B cell (primary cell): Measurements from ENCODE around the gene TSPAN18. TPM values are rescaled to one million over a fixed set of nuclear protein-coding genes. Genes with fewer than 3 reads are reported as not detected.
A peak's percentile ranks its signal among the peaks of the same experiment; 100 is the strongest.

Experiments
- ATAC-seq: fragments of 200-7000 bp; cut with Tn5 transposase; one replicate; pipeline ENCODE4 v1.10.0; 2021; ENCODE audit warnings: low read depth, mild to moderate bottlenecking, moderate number of reproducible peaks, moderate library complexity
- CTCF ChIA-PET: fragments of 350-600 bp; sonication (Branson Sonifier 250); formaldehyde crosslinking; loops from one replicate; lab custom pipeline; 2021; ENCODE audit warnings: antibody characterized with exemption, inconsistent platforms; lab: Charles Lee
- POLR2A ChIA-PET: fragments of 350-600 bp; sonication (Branson Sonifier 250); formaldehyde crosslinking; loops from one replicate; lab custom pipeline; 2021; ENCODE audit warnings: antibody characterized with exemption; lab: Charles Lee
- DNase-seq: peaks from one replicate; pipeline ENCODE4 v3.0.0; 2013
- H2AFZ ChIP-seq: 2 replicates; pipeline ENCODE4 v1.6.1; 2012; ENCODE audit warnings: mild to moderate bottlenecking, low read depth, low read length; ENCODE audit not compliant: insufficient read depth, poor library complexity, severe bottlenecking
- H3K27ac ChIP-seq, 2 donors: 1 replicate in 1 of 2; 2 replicates in 1 of 2; pipeline ENCODE4 v1.5.1; 2012 to 2013; ENCODE audit warnings: low read length in 2 of 2, mild to moderate bottlenecking in 2 of 2, moderate library complexity in 1 of 2
- H3K27me3 ChIP-seq, 4 experiments: fragments of 200-600 bp in 1 of 4; sonication (generic) in 1 of 4; replicated peaks in 1 of 4; 1 replicate in 2 of 4; 2 replicates in 2 of 4; pipeline versions ENCODE4 v1.6.1 to v1.7.0; 2013 to 2016; ENCODE audit warnings: low read length in 3 of 4, mild to moderate bottlenecking in 2 of 4, mixed read lengths in 1 of 4, moderate library complexity in 1 of 4; ENCODE audit not compliant: insufficient read depth in 4 of 4, control insufficient read depth in 3 of 4; ENCODE audit errors: control extremely low read depth in 1 of 4
- H3K36me3 ChIP-seq, 2 experiments: replicated peaks in 1 of 2; 1 replicate in 1 of 2; 2 replicates in 1 of 2; pipeline versions ENCODE4 v1.6.1 to v1.7.1; 2013; ENCODE audit warnings: low read length in 1 of 2; ENCODE audit not compliant: insufficient read depth in 2 of 2, control insufficient read depth in 1 of 2; ENCODE audit errors: control extremely low read depth in 1 of 2, extremely low read depth in 1 of 2
- H3K4me1 ChIP-seq, 2 donors: fragments of 200-600 bp in 1 of 2; sonication (generic) in 1 of 2; 1 replicate in 1 of 2; 2 replicates in 1 of 2; pipeline versions ENCODE4 v1.5.1 to v1.6.1; 2013 to 2017; ENCODE audit warnings: low read length in 2 of 2; ENCODE audit not compliant: control insufficient read depth in 2 of 2, insufficient read depth in 2 of 2
- H3K4me2 ChIP-seq: replicated peaks from 2 replicates; pipeline ENCODE3; 2012; ENCODE audit warnings: mild to moderate bottlenecking, low read depth, low read length; ENCODE audit not compliant: poor library complexity, severe bottlenecking
- H3K4me3 ChIP-seq, 5 experiments: fragments of 200-600 bp in 1 of 5; sonication (generic) in 1 of 5; 1 replicate in 3 of 5; 2 replicates in 2 of 5; pipeline versions ENCODE4 v1.5.1 to v1.7.0; 2011 to 2016; ENCODE audit warnings: low read length in 4 of 5, mild to moderate bottlenecking in 4 of 5, low read depth in 2 of 5, control low read depth in 1 of 5, moderate library complexity in 1 of 5; ENCODE audit not compliant: insufficient read depth in 1 of 5; ENCODE audit errors: control extremely low read depth in 1 of 5, extremely low read depth in 1 of 5
- H3K79me2 ChIP-seq: fragments of 200-600 bp; sonication (generic); one replicate; pipeline ENCODE4 v1.6.0; 2016; ENCODE audit warnings: low read length; ENCODE audit not compliant: control insufficient read depth, insufficient read depth
- H3K9ac ChIP-seq: fragments of 200-600 bp; sonication (generic); 2 replicates; pipeline ENCODE4 v1.6.1; 2017; ENCODE audit warnings: mild to moderate bottlenecking, low read length, moderate library complexity
- H3K9me3 ChIP-seq, 3 donors: one replicate each; pipeline versions ENCODE4 v1.6.1 to v1.7.1; 2013; ENCODE audit warnings: low read length in 2 of 3; ENCODE audit not compliant: control insufficient read depth in 2 of 3, insufficient read depth in 1 of 3; ENCODE audit errors: control extremely low read depth in 1 of 3
- H4K20me1 ChIP-seq: 2 replicates; pipeline ENCODE4 v1.6.0; 2012; ENCODE audit warnings: mild to moderate bottlenecking, low read length; ENCODE audit not compliant: insufficient read depth, control insufficient read depth, poor library complexity, severe bottlenecking
- H3K27ac Mint-ChIP-seq: one replicate; pipeline ENCODE4 v1.8.0; 2021; ENCODE audit warnings: mixed read lengths
- H3K27me3 Mint-ChIP-seq: one replicate; pipeline ENCODE4 v1.8.0; 2021; ENCODE audit warnings: mixed read lengths
- H3K4me1 Mint-ChIP-seq: one replicate; pipeline ENCODE4 v1.8.0; 2021; ENCODE audit warnings: mixed read lengths
- H3K4me3 Mint-ChIP-seq: one replicate; pipeline ENCODE4 v1.8.0; 2021; ENCODE audit warnings: mixed read lengths
- H3K9me3 Mint-ChIP-seq: one replicate; pipeline ENCODE4 v1.8.0; 2022; ENCODE audit warnings: mixed read lengths; ENCODE audit not compliant: insufficient read depth
- EZH2 ChIP-seq: IDR thresholded peaks from 2 replicates; pipeline ENCODE4 v1.6.1; 2012; ENCODE audit warnings: borderline replicate concordance, low read depth, mild to moderate bottlenecking, moderate library complexity, low read length; ENCODE audit not compliant: insufficient read depth, poor library complexity, severe bottlenecking
- WGBS: methylation state at CpG from one replicate; pipeline ENCODE4 v1.1.5; 2013; ENCODE audit warnings: missing lambda C conversion rate; ENCODE audit not compliant: insufficient coverage; 5-methylcytosine and 5-hydroxymethylcytosine counted together
- intact Hi-C: fragments of 100-400 bp; cut with micrococcal nuclease; formaldehyde crosslinking; loops from one replicate; pipeline ENCODE4 v1.10.0; 2022
- polyA plus RNA-seq: library from polyadenylated mRNA; depleted of rRNA; stranded (reverse); fragments of >200 nt; gene quantifications from 2 replicates; pipeline ENCODE4 v1.2.3, GENCODE V29; 2012
- total RNA-seq, 2 donors: library from RNA; stranded (reverse); fragments of 120-200 nt in 1 of 2; gene quantifications; 1 replicate in 1 of 2; 2 replicates in 1 of 2; pipeline versions ENCODE4 v1.2.3 to v1.2.4, GENCODE V29; 2013 to 2022
- TF ChIP-seq, protein P1 (sequence below): fragments of 200-600 bp; IDR thresholded peaks from one replicate; pipeline ENCODE4 v1.8.0; 2022; ENCODE audit warnings: antibody characterized with exemption, mild to moderate bottlenecking

TSPAN18 gene
- total and polyA plus RNA-seq, 2 donors (not counting 1 experiment from before 2014, with no cell fraction given) = 0.75 to 2.0 TPM

GRCh38 chr11:44942029-44942955, 215.5 kb downstream of the TSPAN18 start:
- peaks cover 84% of the 10 kb centered on the region for H3K4me1 Mint-ChIP-seq
- CTCF ChIA-PET = interaction anchor here (0.8 to 17.1 kb wide), 11 partner anchors 8 to 168 kb away, joined by 3 to 1701 read pairs (median 7); partner anchors contain the start of gene TP53I11
- intact Hi-C loops = loop anchor here (2.0 to 10.0 kb wide), 3 partner anchors 205 to 377 kb away; partner anchors contain the start of genes CD82 and PRDM11

More at GRCh38 chr11:44942029-44942955, 215.5 kb downstream of the TSPAN18 start:
- DNase-seq (no peak), ATAC-seq (no peak)
- H2AFZ ChIP-seq = no peak overlapping the region
- H3K36me3 ChIP-seq = peaks cover 0 to 24% of the 10 kb centered on the region in 2 experiments
- no peak for TF ChIP-seq EZH2
- TF ChIP-seq, protein P1, sequence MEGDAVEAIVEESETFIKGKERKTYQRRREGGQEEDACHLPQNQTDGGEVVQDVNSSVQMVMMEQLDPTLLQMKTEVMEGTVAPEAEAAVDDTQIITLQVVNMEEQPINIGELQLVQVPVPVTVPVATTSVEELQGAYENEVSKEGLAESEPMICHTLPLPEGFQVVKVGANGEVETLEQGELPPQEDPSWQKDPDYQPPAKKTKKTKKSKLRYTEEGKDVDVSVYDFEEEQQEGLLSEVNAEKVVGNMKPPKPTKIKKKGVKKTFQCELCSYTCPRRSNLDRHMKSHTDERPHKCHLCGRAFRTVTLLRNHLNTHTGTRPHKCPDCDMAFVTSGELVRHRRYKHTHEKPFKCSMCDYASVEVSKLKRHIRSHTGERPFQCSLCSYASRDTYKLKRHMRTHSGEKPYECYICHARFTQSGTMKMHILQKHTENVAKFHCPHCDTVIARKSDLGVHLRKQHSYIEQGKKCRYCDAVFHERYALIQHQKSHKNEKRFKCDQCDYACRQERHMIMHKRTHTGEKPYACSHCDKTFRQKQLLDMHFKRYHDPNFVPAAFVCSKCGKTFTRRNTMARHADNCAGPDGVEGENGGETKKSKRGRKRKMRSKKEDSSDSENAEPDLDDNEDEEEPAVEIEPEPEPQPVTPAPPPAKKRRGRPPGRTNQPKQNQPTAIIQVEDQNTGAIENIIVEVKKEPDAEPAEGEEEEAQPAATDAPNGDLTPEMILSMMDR = no peak
- peak overlapping the region in 4 of 5 experiments; percentile 10 to 53 (median 26) for H3K4me3 ChIP-seq
- Mint-ChIP-seq H3K9me3 (no peaks in the 10 kb centered on the region), H3K27me3 (no peaks in the 10 kb centered on the region), H3K27ac (peak overlapping the region; percentile 95), H3K4me3 (peak overlapping the region; percentile 90)
- peak overlapping the region; percentile 88 for H3K4me2 ChIP-seq
- H3K79me2 ChIP-seq = peaks cover 58% of the 10 kb centered on the region
- peak overlapping the region; percentile 38 to 67 for H3K27ac ChIP-seq
- peaks cover 24% of the 10 kb centered on the region for H4K20me1 ChIP-seq
- H3K9ac ChIP-seq = peak overlapping the region; percentile 39
- H3K27me3 ChIP-seq = no peaks in the 10 kb centered on the region
- POLR2A ChIA-PET = interaction anchor here (0.7 to 3.9 kb wide), 5 partner anchors 83 to 957 kb away, joined by 3 to 16 read pairs (median 3); no protein-coding TSS in a partner anchor
- H3K4me1 ChIP-seq = peaks cover 57 to 74% of the 10 kb centered on the region in 2 donors
- 71% methylated on average over 9 of the region's 10 CpGs for WGBS
- no peaks in the 10 kb centered on the region for H3K9me3 ChIP-seq
